ENCODE results near the gene KLRF2. TPM values are rescaled to one million over a fixed set of nuclear protein-coding genes. Genes with fewer than 3 reads are reported as not detected.

Gene KLRF2
- total RNA-seq, 1 experiment from 2014 or later: not detected

- H4K20me1 ChIP-seq (ENCODE audit: low read length): no peaks in the 10 kb centered on the region
- ChIA-PET CTCF (no interaction called here), POLR2A (ENCODE audit: unreplicated experiment) (no interaction called here)
- 0 out of 2 replicates have a peak, but pooled peaks cover 5% of the 10 kb centered on the region for H3K4me1 ChIP-seq (ENCODE audit: insufficient read depth, low read length)
- intact Hi-C loops (cut with micrococcal nuclease): no loop called here
- H3K79me2 ChIP-seq (ENCODE audit: low read length): no peaks in the 10 kb centered on the region
- H2AFZ ChIP-seq (ENCODE audit: low read length): no peak overlapping the region
- ATAC-seq (no peak), DNase-seq (no peak)
- no peaks in the 10 kb centered on the region for H3K9me3 ChIP-seq (ENCODE audit: low read length)
- no peaks in the 10 kb centered on the region for H3K9me2 ChIP-seq (replicated peaks; ENCODE audit: low read length)
- no peaks in the 10 kb centered on the region for H3F3A ChIP-seq (ENCODE audit: low read length, unreplicated experiment)
- no peak overlapping the region for H3K9ac ChIP-seq (ENCODE audit: low read length)
- no peak overlapping the region for H3K4me2 ChIP-seq (ENCODE audit: low read length)
- BruUV-seq (replicated peaks): no TSS peak
- TF ChIP-seq EZH2 (IDR thresholded peaks at IDR 0.05; ENCODE audit: low read length, unreplicated experiment): no peak
- no peaks in the 10 kb centered on the region for H3K36me3 ChIP-seq (ENCODE audit: low read depth, low read length)
- 0 out of 2 replicates have a peak, but pooled peaks cover 5% of the 10 kb centered on the region for H3K27me3 ChIP-seq (ENCODE audit: low read length)
- H3K4me3 ChIP-seq (ENCODE audit: low read length): no peak overlapping the region
- no peak overlapping the region for H3K27ac ChIP-seq (ENCODE audit: low read length)
Measured at GRCh38 chr12:9931245-9931644, 50.0 kb downstream of the KLRF2 start.

GRCh38 chr12:9932270-9932669 is 51.0 kb downstream of the KLRF2 start, which contains the start of gene CLEC2A:
Gene CLEC2A, minus strand, starts transcription at chr12:9932370. Its CDS starts 41 bp downstream, at chr12:9932329.
- Histone ChIP-seq H4K20me1 (ENCODE audit: low read length) (no peaks in the 10 kb centered on the region), H3K27ac (ENCODE audit: low read length) (no peak within 1 kb of the TSS), H3K79me2 (ENCODE audit: low read length) (no peaks in the 10 kb centered on the region), H3K4me3 (ENCODE audit: low read length) (no peak within 1 kb of the TSS), H3K27me3 (ENCODE audit: low read length) (0 out of 2 replicates have a peak, but pooled peaks cover 5% of the 10 kb centered on the region), H3K36me3 (ENCODE audit: low read depth, low read length) (no peaks in the 10 kb centered on the region), H3K4me2 (ENCODE audit: low read length) (no peak within 1 kb of the TSS), H3K9me3 (ENCODE audit: low read length) (no peaks in the 10 kb centered on the region), H3K9me2 (replicated peaks; ENCODE audit: low read length) (no peaks in the 10 kb centered on the region), H3K9ac (ENCODE audit: low read length) (no peak within 1 kb of the TSS), H3K4me1 (ENCODE audit: insufficient read depth, low read length) (0 out of 2 replicates have a peak, but pooled peaks cover 5% of the 10 kb centered on the region), H3F3A (ENCODE audit: low read length, unreplicated experiment) (no peaks in the 10 kb centered on the region), H2AFZ (ENCODE audit: low read length) (no peak within 1 kb of the TSS)
- BruUV-seq (replicated peaks): no TSS peak
- no peak for TF ChIP-seq EZH2 (IDR thresholded peaks at IDR 0.05; ENCODE audit: low read length, unreplicated experiment)
- TF ChIP-seq CTCF (conservative IDR thresholded peaks at IDR 0.05; ENCODE audit: low read depth, low read length): no peak
- TF ChIP-seq EZH2phosphoT487 (IDR thresholded peaks at IDR 0.05; ENCODE audit: borderline replicate concordance, low read length): no peak
- ChIA-PET CTCF (no interaction called here), POLR2A (ENCODE audit: unreplicated experiment) (no interaction called here)
- no peak for ATAC-seq
- DNase-seq: no peak
- intact Hi-C loops (cut with micrococcal nuclease): no loop called here

- TF ChIP-seq EZH2 (IDR thresholded peaks at IDR 0.05; ENCODE audit: low read length, unreplicated experiment): no peak
- TF ChIP-seq CTCF (conservative IDR thresholded peaks at IDR 0.05; ENCODE audit: low read depth, low read length): no peak
- no peak for TF ChIP-seq EZH2phosphoT487 (IDR thresholded peaks at IDR 0.05; ENCODE audit: borderline replicate concordance, low read length)
- Histone ChIP-seq H3K27ac (ENCODE audit: low read length) (no peak overlapping the region), H3K9me2 (replicated peaks; ENCODE audit: low read length) (no peaks in the 10 kb centered on the region), H3K4me1 (ENCODE audit: insufficient read depth, low read length) (0 out of 2 replicates have a peak, but pooled peaks cover 5% of the 10 kb centered on the region), H3K9ac (ENCODE audit: low read length) (no peak overlapping the region), H3K4me2 (ENCODE audit: low read length) (no peak overlapping the region), H2AFZ (ENCODE audit: low read length) (no peak overlapping the region), H3F3A (ENCODE audit: low read length, unreplicated experiment) (no peaks in the 10 kb centered on the region), H3K36me3 (ENCODE audit: low read depth, low read length) (no peaks in the 10 kb centered on the region), H3K4me3 (ENCODE audit: low read length) (no peak overlapping the region), H3K27me3 (ENCODE audit: low read length) (0 out of 2 replicates have a peak, but pooled peaks cover 5% of the 10 kb centered on the region), H3K9me3 (ENCODE audit: low read length) (no peaks in the 10 kb centered on the region), H3K79me2 (ENCODE audit: low read length) (no peaks in the 10 kb centered on the region), H4K20me1 (ENCODE audit: low read length) (no peaks in the 10 kb centered on the region)
- no TSS peak for BruUV-seq (replicated peaks)
- ChIA-PET POLR2A (ENCODE audit: unreplicated experiment) (no interaction called here), CTCF (no interaction called here)
- intact Hi-C loops (cut with micrococcal nuclease): no loop called here
- ATAC-seq (no peak), DNase-seq (no peak)
Measured at GRCh38 chr12:9933958-9934357, 52.7 kb downstream of the KLRF2 start.
